Activated naive CD4-positive, alpha-beta T cell treated with anti-CD3 and anti-CD28 coated beads, Interleukin-2, amount 10 ng/mL, durations not matched to agents 7 days and 5 days (primary cell): Measurements from ENCODE around the gene TMEM120B.
"Not testable (repeated sequence)": the region's sequence is repeated elsewhere in the genome, so short reads cannot be mapped to it uniquely, and the experiment has no call there.

Source experiments
- CTCF ChIA-PET: fragments of 350-600 bp; sonication (Branson Sonifier 250); formaldehyde crosslinking; loops from one replicate; lab custom pipeline; 2021; ENCODE audit warnings: antibody characterized with exemption; lab: Charles Lee
- DNase-seq: peaks from one replicate; pipeline ENCODE4 v3.0.0-alpha.2; 2020
- H3K27ac Mint-ChIP-seq: one replicate; pipeline ENCODE4 v1.8.0; 2021; ENCODE audit warnings: mild to moderate bottlenecking, moderate library complexity, mixed read lengths
- H3K27me3 Mint-ChIP-seq: one replicate; pipeline ENCODE4 v1.8.0; 2021; ENCODE audit warnings: mild to moderate bottlenecking, mixed read lengths
- H3K36me3 Mint-ChIP-seq: one replicate; pipeline ENCODE4 v1.8.0; 2021; ENCODE audit warnings: mixed read lengths
- H3K4me1 Mint-ChIP-seq: one replicate; pipeline ENCODE4 v1.8.0; 2021; ENCODE audit warnings: mixed read lengths
- H3K4me3 Mint-ChIP-seq: one replicate; pipeline ENCODE4 v1.8.0; 2021; ENCODE audit warnings: mild to moderate bottlenecking, moderate library complexity, mixed read lengths
- H3K9me3 Mint-ChIP-seq: one replicate; pipeline ENCODE4 v1.8.0; 2021; ENCODE audit warnings: mixed read lengths

Gene TMEM120B

DNA sequence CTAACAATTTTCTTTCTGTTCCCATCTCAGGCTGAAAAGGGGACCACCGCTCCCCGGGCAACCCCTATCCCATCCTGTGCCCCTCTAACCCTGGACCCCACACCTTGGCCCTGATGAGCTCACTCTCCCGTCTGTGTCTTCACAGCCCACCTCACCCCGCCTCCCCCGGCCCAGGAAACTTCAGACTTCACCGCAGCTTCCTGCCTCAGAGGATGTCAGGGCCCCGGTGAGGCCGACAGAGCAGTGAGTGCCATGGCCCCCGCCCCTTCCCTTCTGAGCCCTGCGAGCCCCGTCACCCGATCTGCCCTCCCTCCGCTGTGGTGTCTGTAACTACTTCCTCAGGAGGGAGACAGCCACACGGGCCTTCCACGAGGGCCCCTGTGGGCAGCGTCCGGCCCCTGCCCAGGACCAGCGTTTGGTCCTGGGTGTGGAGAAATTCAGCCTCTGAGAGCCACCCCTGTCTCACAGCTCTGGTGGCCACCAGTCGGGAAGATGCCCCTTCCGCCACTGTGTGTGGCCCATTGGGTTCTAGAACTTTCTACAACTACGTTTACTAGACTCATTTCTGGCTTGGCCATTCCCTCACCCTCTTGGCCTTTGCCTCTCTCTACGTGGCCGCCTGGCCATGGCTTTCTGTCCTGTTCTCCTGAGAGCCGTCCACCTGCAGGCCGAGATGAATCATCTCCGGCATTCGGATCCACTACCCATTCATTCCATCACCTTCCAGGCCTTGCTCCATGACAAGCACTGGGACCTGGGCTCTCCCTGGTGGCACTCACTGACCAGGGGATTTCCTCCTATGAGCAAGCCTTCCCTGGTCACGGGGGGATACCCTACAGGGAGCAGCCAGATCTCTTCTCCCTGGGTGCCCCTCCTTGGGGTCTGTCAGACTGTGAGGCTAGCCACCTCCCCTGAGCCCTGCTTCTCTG is 77.5 kb downstream of the TMEM120B start:
- peaks cover 60% of the 10 kb centered on the region for H3K36me3 Mint-ChIP-seq
- H3K27ac Mint-ChIP-seq: peak overlapping the region; percentile 99
- CTCF ChIA-PET: interaction anchor here (0.7 to 14.1 kb wide), 9 partner anchors 10 to 91 kb away, joined by 3 to 575 read pairs (median 6); partner anchors contain the start of gene SETD1B
- DNase-seq: peak; percentile 97
- H3K4me3 Mint-ChIP-seq: peak overlapping the region; percentile 92
- no peaks in the 10 kb centered on the region for H3K27me3 Mint-ChIP-seq
- H3K9me3 Mint-ChIP-seq: no peaks in the 10 kb centered on the region
- peaks cover 71% of the 10 kb centered on the region for H3K4me1 Mint-ChIP-seq

DNA sequence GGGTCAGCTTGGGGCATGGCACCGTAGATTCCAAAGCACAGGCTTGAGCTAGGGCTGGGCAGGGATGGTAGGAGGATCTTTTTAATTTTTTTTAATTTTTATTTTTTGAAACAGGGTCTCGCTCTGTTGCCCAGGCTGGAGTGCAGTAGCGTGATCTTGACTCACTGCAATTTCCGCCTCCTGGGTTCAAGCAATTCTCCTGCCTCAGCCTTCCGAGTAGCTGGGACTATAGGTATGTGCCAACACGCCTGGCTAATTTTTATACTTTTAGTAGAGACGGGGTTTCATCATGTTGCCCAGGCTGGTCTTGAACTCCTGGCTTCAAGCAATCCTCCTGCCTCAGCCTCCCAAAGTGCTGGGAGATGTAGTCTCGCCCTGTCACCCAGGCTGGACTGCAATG is 78.2 kb downstream of the TMEM120B start:
- H3K9me3 Mint-ChIP-seq, H3K27me3 Mint-ChIP-seq, DNase-seq: not testable (repeated sequence)
- Mint-ChIP-seq H3K27ac (peak overlapping the region; percentile 99), H3K4me3 (peak overlapping the region; percentile 92), H3K4me1 (peaks cover 72% of the 10 kb centered on the region), H3K36me3 (peaks cover 59% of the 10 kb centered on the region)
- CTCF ChIA-PET: interaction anchor here (7.4 to 14.1 kb wide), 2 partner anchors 11 to 19 kb away, joined by 300 to 575 read pairs; partner anchors contain the start of gene SETD1B

- H3K4me1 Mint-ChIP-seq: peaks cover 65% of the 10 kb centered on the region
- no peaks in the 10 kb centered on the region for H3K27me3 Mint-ChIP-seq
- CTCF ChIA-PET: interaction anchor here (1.0 to 14.1 kb wide), 6 partner anchors 13 to 164 kb away, joined by 3 to 575 read pairs (median 33); partner anchors contain the start of gene SETD1B
- H3K36me3 Mint-ChIP-seq: peaks cover 51% of the 10 kb centered on the region
- no peaks in the 10 kb centered on the region for H3K9me3 Mint-ChIP-seq
- DNase-seq: peak; percentile 40
- peak overlapping the region; percentile 92 for H3K4me3 Mint-ChIP-seq
- H3K27ac Mint-ChIP-seq: peak overlapping the region; percentile 99
Measured at GRCh38 chr12:121791671-121792551, 79.4 kb downstream of the TMEM120B start.

- peak overlapping the region; percentile 92 for H3K4me3 Mint-ChIP-seq
- H3K27me3 Mint-ChIP-seq: no peaks in the 10 kb centered on the region
- peaks cover 63% of the 10 kb centered on the region for H3K4me1 Mint-ChIP-seq
- H3K9me3 Mint-ChIP-seq: no peaks in the 10 kb centered on the region
- peak overlapping the region; percentile 99 for H3K27ac Mint-ChIP-seq
- H3K36me3 Mint-ChIP-seq: peaks cover 51% of the 10 kb centered on the region
- CTCF ChIA-PET: interaction anchor here (0.8 to 14.1 kb wide), 15 partner anchors 14 to 351 kb away, joined by 3 to 575 read pairs (median 18); partner anchors contain the start of genes CFAP251, PSMD9, SETD1B and TMEM120B
- DNase-seq: peak; percentile 74
Measured at GRCh38 chr12:121792607-121793439, 80.3 kb downstream of the TMEM120B start.

DNA sequence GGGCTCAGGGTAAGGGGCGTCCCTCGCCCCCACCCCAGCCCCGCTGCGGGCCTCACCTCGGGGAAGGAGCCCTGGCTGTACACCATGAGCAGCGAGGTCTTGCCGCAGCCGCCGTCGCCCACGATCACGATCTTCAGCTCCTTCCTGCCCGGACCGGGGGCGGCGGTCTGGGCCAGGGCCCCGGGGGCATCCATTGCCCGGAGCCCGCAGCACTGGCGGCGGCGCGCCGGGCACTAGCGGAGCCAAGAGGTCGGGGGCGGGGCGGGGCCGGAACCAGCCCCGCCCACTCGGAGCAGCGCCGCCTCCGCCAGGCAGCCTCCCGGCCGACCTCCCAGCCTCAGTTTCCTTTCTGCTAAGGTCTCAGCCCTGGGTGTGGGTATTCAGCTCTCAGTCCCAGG is 80.9 kb downstream of the TMEM120B start, which contains the start of gene RHOF:
RHOF (minus strand) TSS at position 249 of the 398 bp plus-strand sequence; CDS start at position 194, 55 bp downstream.
- H3K27ac Mint-ChIP-seq: peak within 1 kb of the TSS; percentile 99
- H3K27me3 Mint-ChIP-seq: no peaks in the 10 kb centered on the region
- H3K4me3 Mint-ChIP-seq: peak within 1 kb of the TSS; percentile 92
- no peaks in the 10 kb centered on the region for H3K9me3 Mint-ChIP-seq
- H3K4me1 Mint-ChIP-seq: peaks cover 63% of the 10 kb centered on the region
- no peak for DNase-seq
- CTCF ChIA-PET: interaction anchor here (0.8 to 14.1 kb wide), 23 partner anchors 14 to 351 kb away, joined by 3 to 575 read pairs (median 8); partner anchors contain the start of genes CFAP251, PSMD9, SETD1B and TMEM120B
- peaks cover 48% of the 10 kb centered on the region for H3K36me3 Mint-ChIP-seq

DNA sequence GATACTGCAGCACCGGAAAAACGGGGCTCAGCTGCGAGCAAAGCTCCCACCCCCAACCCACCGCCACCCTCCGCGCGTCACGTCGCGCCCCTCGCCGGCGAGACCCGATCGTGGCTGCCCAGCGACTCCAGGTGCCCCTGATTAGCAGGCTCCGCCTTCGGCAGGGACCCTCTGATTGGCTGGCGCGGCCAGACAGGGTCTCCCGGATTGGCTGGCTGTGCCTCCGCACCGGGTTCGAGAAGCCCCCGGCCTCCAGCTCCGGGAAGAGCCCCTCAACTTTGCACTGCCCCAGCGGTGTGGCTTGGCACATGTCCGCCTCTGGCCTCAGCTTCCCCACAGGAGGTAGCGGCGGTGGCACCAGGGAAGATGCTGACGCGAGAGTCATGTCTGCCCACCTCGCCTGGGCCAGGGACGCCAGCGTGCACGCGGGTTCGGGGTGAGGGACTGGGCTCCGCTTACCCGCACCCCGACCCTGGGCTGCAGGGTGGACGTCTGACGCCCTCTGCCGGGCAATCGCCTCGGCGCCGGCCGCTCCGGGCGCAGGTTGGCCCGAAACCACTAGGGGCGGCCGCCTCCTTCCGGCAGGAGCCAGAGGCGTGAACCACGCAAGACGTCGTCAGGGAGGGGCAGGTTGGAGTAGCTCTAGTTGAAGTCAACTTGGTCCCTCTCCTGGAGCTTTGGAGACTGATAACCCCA is 81.4 kb downstream of the TMEM120B start:
- Mint-ChIP-seq H3K9me3 (no peaks in the 10 kb centered on the region), H3K36me3 (peaks cover 49% of the 10 kb centered on the region), H3K4me3 (peak overlapping the region; percentile 92), H3K4me1 (peaks cover 63% of the 10 kb centered on the region), H3K27ac (peak overlapping the region; percentile 96), H3K27me3 (no peaks in the 10 kb centered on the region)
- CTCF ChIA-PET: interaction anchor here (0.7 to 14.1 kb wide), 49 partner anchors 15 to 534 kb away, joined by 3 to 575 read pairs (median 5); partner anchors contain the start of genes CFAP251, PSMD9, SETD1B and TMEM120B
- peak; percentile 96 for DNase-seq

DNA sequence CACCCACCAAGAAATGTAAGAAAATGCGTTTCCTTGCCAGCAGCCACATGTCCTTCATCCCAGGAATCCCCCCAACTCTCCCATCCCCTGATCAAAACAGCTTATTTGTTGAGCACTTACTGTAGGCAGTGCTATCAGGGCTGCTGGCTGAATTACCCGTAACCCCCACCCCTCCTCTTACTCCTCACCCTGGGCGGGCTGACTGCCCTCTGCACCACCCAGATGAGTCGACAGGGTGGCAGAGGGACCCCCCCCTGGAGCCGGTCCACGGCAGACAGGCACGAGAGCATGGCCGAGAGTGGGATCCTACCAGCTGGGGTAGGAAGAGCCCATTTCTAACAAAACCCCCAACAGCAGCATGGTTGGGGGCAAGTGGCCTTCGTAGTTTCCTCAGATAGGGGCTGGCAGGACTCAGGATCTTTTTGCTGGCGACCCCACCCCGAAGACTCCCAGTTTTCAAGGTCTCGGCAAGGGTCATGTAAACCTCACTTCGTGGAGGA is 82.0 kb downstream of the TMEM120B start:
- H3K4me3 Mint-ChIP-seq: peak overlapping the region; percentile 92
- peaks cover 63% of the 10 kb centered on the region for H3K4me1 Mint-ChIP-seq
- CTCF ChIA-PET: interaction anchor here (0.7 to 14.1 kb wide), 47 partner anchors 15 to 533 kb away, joined by 3 to 575 read pairs (median 5); partner anchors contain the start of genes PSMD9, SETD1B and TMEM120B
- H3K27ac Mint-ChIP-seq: peak overlapping the region; percentile 96
- H3K36me3 Mint-ChIP-seq: peaks cover 50% of the 10 kb centered on the region
- no peak for DNase-seq
- H3K27me3 Mint-ChIP-seq: no peaks in the 10 kb centered on the region
- H3K9me3 Mint-ChIP-seq: no peaks in the 10 kb centered on the region

- H3K36me3 Mint-ChIP-seq: peaks cover 43% of the 10 kb centered on the region
- no peaks in the 10 kb centered on the region for H3K9me3 Mint-ChIP-seq
- H3K4me1 Mint-ChIP-seq: peaks cover 56% of the 10 kb centered on the region
- CTCF ChIA-PET: interaction anchor here (0.6 to 14.1 kb wide), 33 partner anchors 14 to 327 kb away, joined by 3 to 575 read pairs (median 5); partner anchors contain the start of genes PSMD9, SETD1B and TMEM120B
- H3K27me3 Mint-ChIP-seq: no peaks in the 10 kb centered on the region
- peak overlapping the region; percentile 96 for H3K27ac Mint-ChIP-seq
- H3K4me3 Mint-ChIP-seq: peak overlapping the region; percentile 92
- peak; percentile 91 for DNase-seq
Measured at GRCh38 chr12:121795034-121795968, 82.7 kb downstream of the TMEM120B start.

DNA sequence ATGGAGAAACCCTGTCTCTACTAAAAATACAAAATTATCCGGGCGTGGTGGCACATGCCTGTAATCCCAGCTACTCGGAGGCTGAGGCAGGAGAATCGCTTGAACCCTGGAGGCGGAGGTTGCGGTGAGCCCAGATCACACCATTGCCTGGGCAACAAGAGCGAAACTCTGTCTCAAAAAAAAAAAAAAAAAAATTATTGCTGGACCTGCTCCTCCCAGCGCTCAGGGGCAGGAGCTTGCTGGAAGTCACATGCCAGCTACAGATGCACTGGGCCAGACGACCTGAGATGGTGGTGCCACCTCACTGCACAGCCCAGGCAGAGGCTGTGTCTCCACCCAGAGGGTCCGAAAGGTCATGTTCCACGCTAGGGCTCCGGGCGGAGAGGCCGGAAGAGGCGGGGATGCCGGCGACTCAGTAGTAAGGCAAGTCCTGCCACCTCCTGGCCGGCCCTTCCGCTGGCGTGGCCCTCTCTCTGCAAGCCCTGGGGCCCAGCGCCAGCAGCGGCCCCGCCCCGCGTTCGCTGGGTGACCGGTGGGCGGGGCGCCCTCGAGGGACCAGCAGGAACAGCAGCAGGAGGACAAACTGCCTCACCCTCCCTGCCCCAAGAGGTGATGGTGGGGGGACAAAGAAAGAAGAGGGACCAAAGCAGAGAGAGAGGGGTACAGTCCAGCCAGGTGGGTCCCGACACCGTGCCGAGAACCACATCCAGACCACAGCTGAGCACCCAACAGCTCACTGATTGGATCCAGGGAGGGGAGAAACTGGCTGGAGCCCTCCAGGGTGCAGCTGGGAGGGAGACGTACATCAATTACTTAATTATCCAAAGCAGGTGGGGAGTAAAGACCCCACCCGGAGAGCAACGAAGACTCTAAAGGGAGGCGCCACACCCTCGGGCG is 84.6 kb downstream of the TMEM120B start:
- H3K27ac Mint-ChIP-seq: peak overlapping the region; percentile 58
- CTCF ChIA-PET: interaction anchor here (3.4 to 14.1 kb wide), 6 partner anchors 12 to 96 kb away, joined by 26 to 575 read pairs (median 66); partner anchors contain the start of genes PSMD9 and SETD1B
- peaks cover 3% of the 10 kb centered on the region for H3K27me3 Mint-ChIP-seq
- H3K9me3 Mint-ChIP-seq: no peaks in the 10 kb centered on the region
- DNase-seq: no peak
- peaks cover 41% of the 10 kb centered on the region for H3K4me1 Mint-ChIP-seq
- H3K36me3 Mint-ChIP-seq: peaks cover 39% of the 10 kb centered on the region
- peak overlapping the region; percentile 21 for H3K4me3 Mint-ChIP-seq

DNA sequence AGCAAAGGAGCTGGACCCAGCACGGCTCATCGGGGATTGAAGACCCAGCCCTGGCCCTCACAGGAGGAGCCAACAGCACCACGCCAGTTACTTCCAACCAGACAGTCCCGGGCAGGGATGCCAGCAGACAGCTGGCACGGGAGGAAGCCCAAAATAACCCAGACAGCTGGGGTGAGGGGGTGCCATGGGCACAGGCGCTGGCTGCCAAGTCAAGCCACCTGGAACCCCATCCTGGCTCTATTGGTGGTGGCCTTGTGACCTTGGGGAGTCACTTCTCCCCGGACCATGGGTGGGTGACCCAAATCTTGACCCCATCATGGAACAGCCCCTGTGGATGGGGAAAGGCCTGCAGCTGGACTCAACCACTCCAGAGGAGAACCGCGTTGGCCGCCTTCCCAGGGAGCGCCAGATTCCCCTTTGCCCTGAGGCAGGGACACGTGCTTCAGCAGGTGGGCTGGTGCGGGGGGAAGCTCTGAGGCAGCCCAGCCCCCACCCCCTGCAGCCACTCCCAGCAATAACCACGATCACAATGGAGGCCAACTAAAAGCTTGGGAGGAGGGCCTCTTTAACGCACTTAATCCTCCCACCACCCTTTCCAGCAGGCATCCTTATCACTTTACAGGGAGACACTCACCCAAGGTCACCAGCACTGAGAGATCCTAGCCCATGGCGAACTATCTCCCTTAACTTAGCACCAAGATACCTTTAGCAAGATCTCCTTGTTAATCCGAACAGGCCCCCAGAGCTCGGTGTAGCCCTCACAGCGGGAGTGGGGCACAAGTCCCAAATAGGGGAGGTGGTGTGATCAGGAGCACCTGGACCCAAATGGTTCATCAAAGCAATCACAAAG is 85.6 kb downstream of the TMEM120B start:
- DNase-seq: no peak
- Mint-ChIP-seq H3K27me3 (peaks cover 3% of the 10 kb centered on the region), H3K36me3 (peaks cover 42% of the 10 kb centered on the region), H3K4me1 (peaks cover 41% of the 10 kb centered on the region), H3K9me3 (no peaks in the 10 kb centered on the region), H3K4me3 (peak overlapping the region; percentile 83), H3K27ac (peak overlapping the region; percentile 94)
- CTCF ChIA-PET: interaction anchor here (1.1 to 14.1 kb wide), 3 partner anchors 11 to 90 kb away, joined by 4 to 575 read pairs (median 300); partner anchors contain the start of genes PSMD9 and SETD1B
